Measurements from ENCODE around the gene APEX2. TPM values are rescaled to one million over a fixed set of nuclear protein-coding genes. Genes with fewer than 3 reads are reported as not detected.

Gene APEX2
- total RNA-seq, 1 donor from 2014 or later = 15.0 TPM

DNA sequence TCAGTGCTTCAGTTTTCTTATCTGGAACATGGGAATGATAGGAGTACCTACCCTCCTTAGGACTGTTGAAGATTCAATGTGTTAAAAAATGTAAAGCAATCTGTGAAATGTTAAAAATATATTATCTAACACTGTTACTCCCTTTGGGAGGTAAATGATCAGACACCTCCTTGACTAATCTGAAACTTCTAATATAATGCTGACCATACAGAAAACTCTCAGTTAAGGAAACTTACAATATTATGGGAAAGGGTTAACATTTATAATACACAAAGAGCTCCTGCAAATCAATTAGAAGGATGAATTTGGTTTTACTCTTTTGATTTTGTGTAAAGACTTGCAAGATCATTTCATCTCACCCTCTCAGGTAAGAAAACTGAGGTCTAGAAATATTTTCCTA, 4.5 kb upstream of the APEX2 start:
- H3K4me1 ChIP-seq (ENCODE audit: insufficient read depth, low read length) = peaks cover 6% of the 10 kb centered on the region
- H3K4me3 ChIP-seq (ENCODE audit: insufficient read depth, low read depth, low read length) = no peak overlapping the region
- H2AFZ ChIP-seq (ENCODE audit: low read depth, low read length) = no peak overlapping the region
- Mint-ChIP-seq H3K4me3 (ENCODE audit: unreplicated experiment) (no peak overlapping the region), H3K4me1 (ENCODE audit: low read depth, unreplicated experiment) (no peaks in the 10 kb centered on the region), H3K27ac (ENCODE audit: unreplicated experiment) (no peak overlapping the region), H3K27me3 (ENCODE audit: low read depth, unreplicated experiment) (no peaks in the 10 kb centered on the region), H3K9me3 (ENCODE audit: unreplicated experiment) (no peaks in the 10 kb centered on the region), H3K36me3 (ENCODE audit: low read depth, unreplicated experiment) (no peaks in the 10 kb centered on the region)
- no peak for TF ChIP-seq EZH2 (IDR thresholded peaks at IDR 0.05; ENCODE audit: insufficient read depth, low read length)
- TF ChIP-seq, protein P1, sequence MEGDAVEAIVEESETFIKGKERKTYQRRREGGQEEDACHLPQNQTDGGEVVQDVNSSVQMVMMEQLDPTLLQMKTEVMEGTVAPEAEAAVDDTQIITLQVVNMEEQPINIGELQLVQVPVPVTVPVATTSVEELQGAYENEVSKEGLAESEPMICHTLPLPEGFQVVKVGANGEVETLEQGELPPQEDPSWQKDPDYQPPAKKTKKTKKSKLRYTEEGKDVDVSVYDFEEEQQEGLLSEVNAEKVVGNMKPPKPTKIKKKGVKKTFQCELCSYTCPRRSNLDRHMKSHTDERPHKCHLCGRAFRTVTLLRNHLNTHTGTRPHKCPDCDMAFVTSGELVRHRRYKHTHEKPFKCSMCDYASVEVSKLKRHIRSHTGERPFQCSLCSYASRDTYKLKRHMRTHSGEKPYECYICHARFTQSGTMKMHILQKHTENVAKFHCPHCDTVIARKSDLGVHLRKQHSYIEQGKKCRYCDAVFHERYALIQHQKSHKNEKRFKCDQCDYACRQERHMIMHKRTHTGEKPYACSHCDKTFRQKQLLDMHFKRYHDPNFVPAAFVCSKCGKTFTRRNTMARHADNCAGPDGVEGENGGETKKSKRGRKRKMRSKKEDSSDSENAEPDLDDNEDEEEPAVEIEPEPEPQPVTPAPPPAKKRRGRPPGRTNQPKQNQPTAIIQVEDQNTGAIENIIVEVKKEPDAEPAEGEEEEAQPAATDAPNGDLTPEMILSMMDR (IDR thresholded peaks at IDR 0.05; ENCODE audit: insufficient read depth, low read depth, low read length) = no peak
- no peak overlapping the region for H3K9ac ChIP-seq (ENCODE audit: low read length)
- H3K27me3 ChIP-seq (ENCODE audit: insufficient read depth, low read length) = no peaks in the 10 kb centered on the region
- no peak overlapping the region for H3K27ac ChIP-seq (ENCODE audit: low read depth, low read length)
- no peak overlapping the region for H3K4me2 ChIP-seq (ENCODE audit: low read length)
- no peaks in the 10 kb centered on the region for H3K36me3 ChIP-seq (ENCODE audit: insufficient read depth, low read length)
- DNase-seq (ENCODE audit: low read depth) (no peak), FAIRE-seq (no peak)
- H4K20me1 ChIP-seq (ENCODE audit: insufficient read depth, low read length) = no peaks in the 10 kb centered on the region
- H3K9me3 ChIP-seq (ENCODE audit: insufficient read depth, low read depth, low read length) = no peaks in the 10 kb centered on the region
- H3K79me2 ChIP-seq (ENCODE audit: insufficient read depth, low read length) = peaks cover 5% of the 10 kb centered on the region

DNA sequence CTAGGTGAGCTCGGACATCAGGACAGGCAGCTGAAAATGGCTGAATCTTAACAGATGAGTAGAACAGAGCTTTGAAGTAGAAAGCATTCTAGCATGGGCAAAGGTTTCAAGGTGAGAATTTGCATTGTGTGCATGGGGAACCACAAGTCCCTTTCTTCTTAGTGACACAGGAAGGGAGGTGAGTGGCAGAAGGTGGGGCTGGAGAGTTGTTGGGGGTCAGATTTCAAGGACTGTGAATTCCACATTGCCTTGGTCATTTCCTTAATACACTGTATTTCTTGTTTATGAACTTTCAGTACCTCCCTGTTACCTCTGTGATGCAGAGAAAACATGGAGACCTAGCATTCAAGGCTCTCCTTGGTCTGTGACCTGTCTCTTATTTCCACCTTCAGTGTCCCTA, 4.1 kb downstream of the APEX2 start:
- peaks cover 9% of the 10 kb centered on the region for H3K4me1 Mint-ChIP-seq (ENCODE audit: low read depth, unreplicated experiment)
- no peak overlapping the region for H3K4me2 ChIP-seq (ENCODE audit: low read length)
- H3K27ac Mint-ChIP-seq (ENCODE audit: unreplicated experiment) = no peak overlapping the region
- peaks cover 22% of the 10 kb centered on the region for H3K79me2 ChIP-seq (ENCODE audit: insufficient read depth, low read length)
- H3K9me3 Mint-ChIP-seq (ENCODE audit: unreplicated experiment) = no peaks in the 10 kb centered on the region
- FAIRE-seq = peak; percentile 41
- DNase-seq (ENCODE audit: low read depth) = no peak
- no peak overlapping the region for H2AFZ ChIP-seq (ENCODE audit: low read depth, low read length)
- peaks cover 10% of the 10 kb centered on the region for H3K36me3 Mint-ChIP-seq (ENCODE audit: low read depth, unreplicated experiment)
- no peaks in the 10 kb centered on the region for H3K27me3 ChIP-seq (ENCODE audit: insufficient read depth, low read length)
- H3K27ac ChIP-seq (ENCODE audit: low read depth, low read length) = no peak overlapping the region
- no peaks in the 10 kb centered on the region for H3K9me3 ChIP-seq (ENCODE audit: insufficient read depth, low read depth, low read length)
- no peaks in the 10 kb centered on the region for H3K27me3 Mint-ChIP-seq (ENCODE audit: low read depth, unreplicated experiment)
- no peak overlapping the region for H3K4me3 Mint-ChIP-seq (ENCODE audit: unreplicated experiment)
- peaks cover 3% of the 10 kb centered on the region for H4K20me1 ChIP-seq (ENCODE audit: insufficient read depth, low read length)
- no peak overlapping the region for H3K9ac ChIP-seq (ENCODE audit: low read length)
- TF ChIP-seq, protein P1 (IDR thresholded peaks at IDR 0.05; ENCODE audit: insufficient read depth, low read depth, low read length) = no peak
- no peak for TF ChIP-seq EZH2 (IDR thresholded peaks at IDR 0.05; ENCODE audit: insufficient read depth, low read length)
- peaks cover 6% of the 10 kb centered on the region for H3K36me3 ChIP-seq (ENCODE audit: insufficient read depth, low read length)
- H3K4me1 ChIP-seq (ENCODE audit: insufficient read depth, low read length) = peaks cover 21% of the 10 kb centered on the region
- no peak overlapping the region for H3K4me3 ChIP-seq (ENCODE audit: insufficient read depth, low read depth, low read length)

DNA sequence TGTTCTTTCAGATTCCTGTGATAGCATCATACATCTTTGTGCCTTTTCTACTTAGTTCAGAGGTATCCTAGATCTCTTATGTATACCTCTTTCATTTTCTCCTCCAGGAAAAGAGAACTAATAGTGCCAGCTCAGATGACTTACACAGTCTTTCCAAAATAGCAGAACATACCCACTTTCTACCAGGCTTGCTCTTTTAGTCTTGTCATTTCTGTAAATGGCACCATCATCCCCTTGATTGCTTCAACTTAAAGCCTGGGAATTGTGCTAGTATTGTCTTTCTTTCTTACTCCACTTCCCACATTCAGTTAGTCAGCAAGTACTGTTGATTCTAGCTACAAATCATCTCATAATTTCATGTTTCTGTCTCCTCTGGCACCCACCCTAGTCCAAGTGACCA, 5.1 kb downstream of the APEX2 start:
- Histone ChIP-seq H3K9ac (ENCODE audit: low read length) (no peak overlapping the region), H4K20me1 (ENCODE audit: insufficient read depth, low read length) (peaks cover 3% of the 10 kb centered on the region), H3K4me1 (ENCODE audit: insufficient read depth, low read length) (peaks cover 17% of the 10 kb centered on the region), H3K27me3 (ENCODE audit: insufficient read depth, low read length) (no peaks in the 10 kb centered on the region), H2AFZ (ENCODE audit: low read depth, low read length) (no peak overlapping the region), H3K4me3 (ENCODE audit: insufficient read depth, low read depth, low read length) (no peak overlapping the region), H3K4me2 (ENCODE audit: low read length) (no peak overlapping the region), H3K36me3 (ENCODE audit: insufficient read depth, low read length) (peaks cover 6% of the 10 kb centered on the region), H3K79me2 (ENCODE audit: insufficient read depth, low read length) (peaks cover 21% of the 10 kb centered on the region), H3K27ac (ENCODE audit: low read depth, low read length) (no peak overlapping the region), H3K9me3 (ENCODE audit: insufficient read depth, low read depth, low read length) (no peaks in the 10 kb centered on the region)
- H3K27me3 Mint-ChIP-seq (ENCODE audit: low read depth, unreplicated experiment) = no peaks in the 10 kb centered on the region
- H3K9me3 Mint-ChIP-seq (ENCODE audit: unreplicated experiment) = no peaks in the 10 kb centered on the region
- H3K36me3 Mint-ChIP-seq (ENCODE audit: low read depth, unreplicated experiment) = peaks cover 10% of the 10 kb centered on the region
- no peak overlapping the region for H3K4me3 Mint-ChIP-seq (ENCODE audit: unreplicated experiment)
- H3K4me1 Mint-ChIP-seq (ENCODE audit: low read depth, unreplicated experiment) = peaks cover 9% of the 10 kb centered on the region
- no peak for FAIRE-seq
- DNase-seq (ENCODE audit: low read depth) = no peak
- no peak overlapping the region for H3K27ac Mint-ChIP-seq (ENCODE audit: unreplicated experiment)
- TF ChIP-seq, protein P1 (IDR thresholded peaks at IDR 0.05; ENCODE audit: insufficient read depth, low read depth, low read length) = no peak
- TF ChIP-seq EZH2 (IDR thresholded peaks at IDR 0.05; ENCODE audit: insufficient read depth, low read length) = no peak
